ENCODE results near the gene ITPRIP. TPM values are rescaled to one million over a fixed set of nuclear protein-coding genes. Genes with fewer than 3 reads are reported as not detected.

Gene ITPRIP, protein sequence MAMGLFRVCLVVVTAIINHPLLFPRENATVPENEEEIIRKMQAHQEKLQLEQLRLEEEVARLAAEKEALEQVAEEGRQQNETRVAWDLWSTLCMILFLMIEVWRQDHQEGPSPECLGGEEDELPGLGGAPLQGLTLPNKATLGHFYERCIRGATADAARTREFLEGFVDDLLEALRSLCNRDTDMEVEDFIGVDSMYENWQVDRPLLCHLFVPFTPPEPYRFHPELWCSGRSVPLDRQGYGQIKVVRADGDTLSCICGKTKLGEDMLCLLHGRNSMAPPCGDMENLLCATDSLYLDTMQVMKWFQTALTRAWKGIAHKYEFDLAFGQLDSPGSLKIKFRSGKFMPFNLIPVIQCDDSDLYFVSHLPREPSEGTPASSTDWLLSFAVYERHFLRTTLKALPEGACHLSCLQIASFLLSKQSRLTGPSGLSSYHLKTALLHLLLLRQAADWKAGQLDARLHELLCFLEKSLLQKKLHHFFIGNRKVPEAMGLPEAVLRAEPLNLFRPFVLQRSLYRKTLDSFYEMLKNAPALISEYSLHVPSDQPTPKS
- 11.1 TPM for total RNA-seq

- DNase-seq: peak; percentile 87
These were observed at the start of gene ITPRIP for GRCh38 chr10:104337985-104338735. Gene ITPRIP, minus strand, starts transcription at chr10:104338465. Its CDS starts 22,414 bp downstream, at chr10:104316051.

DNA sequence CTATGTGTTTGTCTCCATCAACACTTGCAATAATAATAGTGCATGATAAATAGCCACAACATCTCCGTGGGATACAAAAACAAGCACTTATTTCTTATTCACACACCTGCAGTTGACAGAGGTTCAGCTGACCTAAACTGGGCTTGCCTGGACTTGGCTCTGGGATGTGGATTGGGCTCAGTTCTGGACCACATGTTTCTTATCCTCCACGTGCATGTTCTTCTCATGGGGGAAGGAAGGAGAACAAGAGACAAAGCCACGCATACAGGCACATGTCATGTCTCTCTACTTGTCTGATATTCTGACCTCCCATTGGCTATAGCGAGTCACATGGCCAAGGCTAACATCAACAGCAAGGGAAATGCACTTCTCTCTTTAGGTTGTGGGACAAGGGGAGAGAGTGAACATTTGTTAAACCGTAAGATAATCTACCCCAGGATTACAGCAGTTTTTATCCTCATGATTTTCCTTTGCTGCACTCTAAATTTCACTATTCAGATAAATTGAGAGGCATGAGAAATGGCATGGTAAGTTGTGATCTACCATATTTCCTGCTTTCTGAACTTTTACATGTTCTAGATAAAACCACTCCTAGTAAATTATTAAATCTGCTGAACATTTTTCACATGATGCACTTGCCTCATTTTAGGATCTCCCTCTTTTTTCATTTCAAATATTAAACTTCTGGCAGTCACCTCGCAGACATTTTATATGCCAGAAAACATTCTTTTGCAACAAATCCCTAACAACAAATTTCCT is 49.0 kb upstream of the ITPRIP start:
- no peak for DNase-seq

- DNase-seq: no peak
These were observed 42.1 kb upstream of the ITPRIP start for GRCh38 chr10:104380336-104380735.

DNA sequence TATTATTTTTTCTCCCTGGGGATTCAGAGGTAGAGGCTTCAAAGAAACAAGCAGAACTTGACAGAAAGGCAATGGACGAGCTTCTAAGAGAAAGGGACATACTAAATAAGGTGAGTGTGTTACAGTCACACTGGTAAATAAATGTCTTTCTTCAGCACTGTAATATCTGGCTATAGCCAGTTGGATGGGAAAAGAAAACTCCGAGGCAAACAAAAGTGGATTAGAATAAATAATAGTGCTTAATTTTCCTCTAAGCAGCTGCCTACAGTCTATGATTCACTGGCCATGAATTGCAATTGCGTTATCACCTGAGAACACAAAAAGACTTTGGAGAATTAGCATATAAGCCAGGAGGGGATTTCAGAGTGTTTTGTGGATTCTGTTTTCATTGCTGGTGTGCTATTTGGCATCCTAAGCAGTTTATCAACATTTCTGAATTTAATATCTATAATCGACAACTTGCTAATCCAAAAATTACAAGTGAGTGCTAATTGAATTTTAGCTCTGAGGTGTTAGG is 38.6 kb upstream of the ITPRIP start:
- DNase-seq: no peak

DNA sequence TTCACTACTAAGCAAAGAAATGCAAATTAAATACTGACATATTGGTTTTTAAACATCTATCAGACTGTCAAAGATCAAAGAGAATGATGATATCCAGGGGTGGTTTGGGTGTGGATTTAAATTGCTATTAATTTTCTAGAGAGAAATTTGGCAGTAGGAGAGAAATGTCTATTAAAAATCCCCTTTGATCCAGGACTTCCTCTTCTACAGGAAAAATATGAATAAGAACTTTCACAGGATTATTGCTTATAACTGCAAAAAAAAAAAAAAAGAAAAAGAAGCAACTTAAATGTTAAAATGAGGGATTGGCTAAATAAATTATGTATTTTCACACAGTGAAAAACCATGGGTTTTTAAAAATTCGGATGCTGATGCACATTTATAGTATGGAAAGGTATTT is 36.3 kb upstream of the ITPRIP start:
- DNase-seq: no peak

DNA sequence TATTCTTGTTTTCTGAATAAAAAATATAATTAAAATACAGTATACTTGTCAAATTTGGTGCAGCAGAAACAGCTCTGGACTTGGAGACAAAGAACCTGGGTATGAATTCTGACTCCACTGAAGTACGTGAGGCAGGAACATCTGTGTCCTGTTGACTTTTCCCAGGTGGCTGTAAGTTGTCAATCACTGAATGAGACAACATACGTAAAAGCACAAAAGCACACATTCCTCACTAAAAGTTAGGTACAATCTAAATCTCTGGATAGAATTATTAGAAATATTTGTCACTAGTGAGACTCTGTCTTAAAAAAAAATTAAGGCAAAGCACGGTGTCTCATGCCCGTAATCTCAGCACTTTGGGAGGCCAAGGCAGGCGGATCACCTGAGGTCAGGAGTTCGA is 33.5 kb upstream of the ITPRIP start:
- DNase-seq: no peak

GRCh38 chr10:104368381-104368780 is 30.1 kb upstream of the ITPRIP start:
- no peak for DNase-seq

DNA sequence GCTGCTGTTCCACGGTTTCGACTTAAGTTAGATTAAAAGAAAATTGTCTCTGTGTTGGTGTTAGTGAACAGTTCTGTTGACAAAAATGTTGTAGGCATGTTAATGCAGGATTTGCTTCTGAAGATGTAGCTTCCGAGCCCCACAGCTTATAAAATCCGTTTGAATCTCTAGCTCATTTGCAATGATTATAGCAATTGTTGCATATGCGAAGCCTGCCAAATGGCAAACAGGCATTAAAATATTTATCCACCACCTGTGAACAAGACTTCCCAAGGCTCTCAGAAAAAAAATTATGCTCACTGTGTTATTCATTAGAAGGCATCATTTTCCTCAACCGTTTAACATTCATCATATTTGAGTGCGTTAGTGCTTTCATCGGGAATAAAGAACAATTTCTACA is 29.6 kb upstream of the ITPRIP start:
- DNase-seq: no peak

DNA sequence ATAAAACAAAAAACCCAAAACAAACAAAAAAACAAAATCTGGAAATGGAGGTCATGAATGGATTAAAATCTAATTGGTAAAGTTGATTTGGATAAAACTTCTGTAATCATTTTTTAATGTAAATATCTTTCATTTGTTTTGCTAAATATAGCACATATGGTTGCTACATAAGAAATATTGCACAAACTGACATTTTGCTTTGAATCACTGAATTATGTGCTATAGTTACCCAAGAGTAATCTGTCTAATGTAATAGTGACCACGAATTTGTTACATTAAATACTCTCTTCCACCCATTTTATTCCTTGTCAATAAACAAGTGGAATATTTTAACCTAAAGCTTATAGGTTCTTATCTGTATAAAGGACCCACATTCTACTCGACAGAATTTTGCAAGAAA is 21.5 kb upstream of the ITPRIP start:
- DNase-seq: no peak

DNA sequence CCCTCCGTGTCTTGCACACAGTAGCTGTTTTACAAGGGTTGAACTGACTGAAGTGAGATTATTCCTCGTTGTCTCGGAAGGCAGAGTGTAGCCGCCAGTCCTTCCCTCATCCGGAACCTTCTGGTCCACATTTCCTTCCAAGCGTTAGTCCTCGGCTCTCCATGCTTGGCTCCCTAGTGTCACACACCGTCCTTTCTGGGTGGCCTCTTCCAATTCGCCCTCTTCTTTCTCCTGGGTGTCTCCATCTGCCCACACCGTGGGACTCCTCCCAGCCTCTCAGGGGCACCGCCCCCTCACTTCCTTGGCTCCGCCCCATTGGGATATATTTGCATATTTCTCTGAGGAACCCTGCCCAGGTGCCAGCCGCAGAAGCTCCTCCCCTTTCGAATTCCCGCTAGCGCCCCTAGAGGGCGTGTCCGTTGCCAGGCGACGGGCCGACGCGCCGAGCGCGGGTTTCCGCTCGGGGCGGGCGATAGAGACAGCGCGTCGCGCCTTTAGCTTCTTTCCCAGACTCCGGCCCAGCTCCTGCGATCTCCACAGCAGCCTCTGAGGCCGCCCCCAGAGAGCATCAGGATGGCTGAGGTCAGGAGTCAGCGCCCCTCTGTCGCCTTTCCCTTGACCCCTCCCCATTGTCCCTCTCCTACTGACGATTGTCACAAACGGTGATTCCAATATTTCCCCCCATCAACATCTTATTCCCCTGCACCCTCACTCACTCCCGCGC is 15.2 kb upstream of the ITPRIP start, which contains the start of gene CFAP58:
CFAP58 (plus strand) TSS at position 509 of the 724 bp plus-strand sequence; CDS start at position 574, 65 bp downstream.
- peak; percentile 93 for DNase-seq

GRCh38 chr10:104351919-104352318 is 13.7 kb upstream of the ITPRIP start:
- no peak for DNase-seq

- no peak for DNase-seq
These were observed 12.9 kb upstream of the ITPRIP start for GRCh38 chr10:104351061-104351702.

DNA sequence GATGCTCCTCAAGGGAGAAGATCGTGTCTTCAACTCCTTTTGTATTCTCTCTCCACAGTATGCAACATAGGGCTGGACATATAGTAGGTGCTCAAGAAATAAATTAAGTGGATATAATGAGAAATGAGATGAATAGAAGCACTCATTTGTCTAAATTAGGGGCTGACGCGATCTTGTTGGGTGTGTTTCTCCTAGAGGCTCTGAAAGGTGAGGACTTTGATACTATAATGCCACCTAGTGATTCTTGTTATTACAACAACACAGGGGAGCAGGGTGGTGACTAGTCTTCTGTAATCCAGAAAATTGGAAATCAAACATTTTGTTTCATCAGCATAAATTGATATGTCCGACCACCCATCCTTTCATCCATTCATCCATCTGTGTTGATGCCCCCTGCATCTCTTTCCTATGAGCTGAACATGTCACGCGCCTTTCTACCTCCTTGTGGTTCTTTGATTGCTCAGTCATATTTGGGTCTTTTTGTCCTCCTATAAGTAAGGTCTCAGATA is 11.9 kb upstream of the ITPRIP start:
- DNase-seq: peak; percentile 83

GRCh38 chr10:104349623-104350126 is 11.4 kb upstream of the ITPRIP start:
- peak; percentile 53 for DNase-seq

DNA sequence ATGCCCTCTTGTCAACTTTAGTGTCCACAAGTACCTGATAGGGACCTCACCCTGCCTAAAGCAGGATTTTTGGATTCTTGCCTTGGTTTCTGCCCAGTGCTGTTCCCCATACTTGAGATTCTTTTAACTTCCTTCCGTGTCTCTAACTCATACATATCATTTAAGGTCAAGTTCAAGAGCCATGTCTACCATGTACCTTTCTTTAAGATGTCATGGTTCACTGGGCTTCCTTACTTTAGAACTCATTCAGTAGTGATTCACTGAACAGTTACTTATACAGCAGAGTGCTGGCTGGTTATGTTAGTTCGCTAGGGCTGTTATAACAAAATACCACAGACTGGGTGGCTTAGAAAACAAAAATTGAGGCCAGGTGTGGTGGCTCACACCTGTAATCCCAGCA is 10.3 kb upstream of the ITPRIP start:
- DNase-seq: no peak

DNA sequence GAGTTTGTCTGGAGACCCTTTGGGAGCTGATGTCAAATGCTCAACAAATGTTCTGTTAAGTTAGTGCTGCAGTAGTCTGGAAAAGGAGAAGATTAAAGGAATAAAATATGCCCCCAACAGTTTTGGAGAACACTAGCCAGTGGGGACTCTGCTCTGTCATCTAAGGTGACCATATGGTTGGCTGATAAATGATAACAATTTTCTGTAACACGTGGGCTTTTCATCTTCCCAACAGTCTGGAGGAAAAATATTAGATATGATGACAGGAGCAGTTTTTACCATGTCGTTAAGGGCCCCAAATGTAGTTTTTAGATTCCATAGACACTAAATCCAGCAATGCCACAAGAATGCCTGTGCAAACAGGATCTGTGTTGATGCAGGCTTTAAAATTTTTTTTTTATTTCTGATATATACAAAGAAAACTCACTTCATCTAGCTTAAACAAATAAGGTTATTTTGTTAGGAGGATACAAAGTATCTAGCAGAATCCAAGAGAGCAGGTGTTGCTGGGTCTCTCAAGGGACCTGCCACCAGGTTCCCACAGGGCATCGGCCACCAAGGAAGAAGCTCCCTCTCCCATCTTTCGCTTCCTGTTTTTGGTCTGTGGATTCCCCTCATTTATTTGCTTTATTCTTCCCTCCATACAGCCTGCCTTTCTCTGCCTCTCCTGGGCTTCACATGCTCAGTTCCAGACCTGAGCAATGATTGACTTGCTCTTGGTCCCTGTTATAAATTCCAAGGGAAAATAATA is 9.2 kb upstream of the ITPRIP start:
- no peak for DNase-seq

- DNase-seq: no peak
These were observed 7.7 kb upstream of the ITPRIP start for GRCh38 chr10:104345941-104346340.

DNA sequence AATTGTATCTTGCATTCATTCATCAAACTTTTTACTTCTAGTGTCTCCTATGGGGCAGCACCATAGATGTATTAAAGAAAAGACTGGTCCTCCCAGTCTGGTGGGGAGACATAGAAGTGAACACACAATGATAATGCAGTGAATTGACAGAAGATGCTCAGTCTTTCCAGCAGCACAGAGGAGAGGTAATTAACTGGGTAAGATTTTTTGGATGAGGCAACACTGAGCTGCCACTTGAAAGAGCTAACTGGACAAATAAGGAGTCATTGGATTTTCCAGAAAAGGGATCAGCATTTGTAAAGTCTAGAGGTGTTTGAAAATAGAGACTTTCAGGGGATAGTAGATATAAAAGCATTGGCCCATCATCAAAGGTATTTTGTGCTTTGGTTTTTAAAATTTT is 7.2 kb upstream of the ITPRIP start:
- no peak for DNase-seq

DNA sequence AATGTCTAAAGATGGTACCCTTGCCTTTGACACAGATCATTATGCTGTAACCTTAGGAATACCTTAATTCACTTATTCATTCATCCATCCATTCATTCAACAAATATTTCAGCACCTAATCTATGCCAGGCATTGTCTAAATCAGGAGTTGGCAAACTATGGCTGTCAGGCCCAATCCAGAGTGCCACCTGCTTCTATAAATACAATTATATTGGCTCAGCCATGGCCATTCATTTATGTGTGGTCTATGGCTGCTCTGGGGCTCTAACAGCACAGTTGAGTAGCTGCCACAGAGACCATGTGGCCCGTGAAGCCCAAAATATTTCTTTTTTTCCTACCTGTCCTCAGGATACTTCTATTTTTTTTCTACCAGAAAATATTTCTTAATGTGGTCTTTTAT is 6.0 kb upstream of the ITPRIP start:
- DNase-seq: no peak

GRCh38 chr10:104342941-104343411 is 4.7 kb upstream of the ITPRIP start:
- DNase-seq: no peak

All from tongue (tissue), 2 donors.